CD14-positive monocyte (primary cell): ENCODE measurements around the gene MAP2K6. TPM values are rescaled to one million over a fixed set of nuclear protein-coding genes. Genes with fewer than 3 reads are reported as not detected.

Source experiments
- DNase-seq, 3 donors: peaks; one replicate each; pipeline ENCODE4 v3.0.0-alpha.2; 2011 to 2022
- H2AFZ ChIP-seq: 2 replicates; pipeline ENCODE4 v1.6.0; 2012; ENCODE audit warnings: mild to moderate bottlenecking, low read depth, low read length, inconsistent platforms; ENCODE audit not compliant: insufficient read depth, poor library complexity, severe bottlenecking
- H3K27ac ChIP-seq, 2 donors: 1 replicate in 1 of 2; 2 replicates in 1 of 2; pipeline ENCODE4 v1.5.1; 2012 to 2013; ENCODE audit warnings: low read length in 2 of 2, control low read depth in 1 of 2, inconsistent platforms in 1 of 2, low read depth in 1 of 2, mild to moderate bottlenecking in 1 of 2
- H3K27me3 ChIP-seq, 2 donors: one replicate each; pipeline versions ENCODE4 v1.6.0 to v1.6.1; 2011 to 2013; ENCODE audit warnings: low read length in 2 of 2; ENCODE audit not compliant: control insufficient read depth in 2 of 2, insufficient read depth in 2 of 2
- H3K36me3 ChIP-seq, 2 donors: replicated peaks in 1 of 2; 1 replicate in 1 of 2; 2 replicates in 1 of 2; pipeline versions ENCODE4 v1.5.1 to v1.6.1; 2012 to 2013; ENCODE audit warnings: low read length in 2 of 2, control low read depth in 1 of 2, inconsistent platforms in 1 of 2, mild to moderate bottlenecking in 1 of 2; ENCODE audit not compliant: insufficient read depth in 2 of 2, control insufficient read depth in 1 of 2
- H3K4me1 ChIP-seq, 2 donors: 1 replicate in 1 of 2; 2 replicates in 1 of 2; pipeline versions ENCODE4 v1.5.1 to v1.6.1; 2012 to 2013; ENCODE audit warnings: low read length in 2 of 2, control low read depth in 1 of 2, inconsistent platforms in 1 of 2, mild to moderate bottlenecking in 1 of 2, moderate library complexity in 1 of 2; ENCODE audit not compliant: insufficient read depth in 2 of 2, control insufficient read depth in 1 of 2
- H3K4me2 ChIP-seq: replicated peaks from 2 replicates; pipeline ENCODE3; 2012; ENCODE audit warnings: low read length, moderate library complexity, mild to moderate bottlenecking; ENCODE audit not compliant: poor library complexity, severe bottlenecking; ENCODE audit errors: extremely low read depth
- H3K4me3 ChIP-seq, 3 experiments: fragments of 200-600 bp in 1 of 3; sonication (generic) in 1 of 3; replicated peaks in 1 of 3; 1 replicate in 2 of 3; 2 replicates in 1 of 3; pipeline ENCODE4 v1.5.1; 2011 to 2013; ENCODE audit warnings: low read length in 3 of 3, mild to moderate bottlenecking in 3 of 3, control low read depth in 2 of 3, low read depth in 2 of 3, inconsistent platforms in 1 of 3, moderate library complexity in 1 of 3
- H3K79me2 ChIP-seq: 2 replicates; pipeline ENCODE4 v1.6.0; 2012; ENCODE audit warnings: mild to moderate bottlenecking, control low read depth, inconsistent platforms, low read length, moderate library complexity; ENCODE audit not compliant: insufficient read depth
- H3K9ac ChIP-seq: 2 replicates; pipeline ENCODE4 v1.6.0; 2017; ENCODE audit warnings: low read length, mild to moderate bottlenecking; ENCODE audit not compliant: insufficient read depth, poor library complexity, severe bottlenecking
- H3K9me3 ChIP-seq, 2 donors: replicated peaks in 1 of 2; 1 replicate in 1 of 2; 2 replicates in 1 of 2; pipeline versions ENCODE4 v1.5.1 to v1.6.1; 2012 to 2013; ENCODE audit warnings: low read length in 2 of 2, control low read depth in 1 of 2; ENCODE audit not compliant: control insufficient read depth in 1 of 2, insufficient read depth in 1 of 2
- H4K20me1 ChIP-seq: 2 replicates; pipeline ENCODE4 v1.6.0; 2012; ENCODE audit warnings: mild to moderate bottlenecking, low read length, control low read depth, moderate library complexity; ENCODE audit not compliant: insufficient read depth
- H3K27ac Mint-ChIP-seq, 7 donors: one replicate each; pipeline ENCODE4 v1.8.0; 2020; ENCODE audit warnings: mild to moderate bottlenecking in 7 of 7, mixed read lengths in 7 of 7, moderate library complexity in 6 of 7, inconsistent platforms in 2 of 7
- H3K27me3 Mint-ChIP-seq, 3 donors: one replicate each; pipeline ENCODE4 v1.8.0; 2021 to 2022; ENCODE audit warnings: low read depth in 3 of 3, mild to moderate bottlenecking in 3 of 3, mixed read lengths in 3 of 3, moderate library complexity in 3 of 3, inconsistent platforms in 1 of 3
- H3K36me3 Mint-ChIP-seq, 2 donors: one replicate each; pipeline ENCODE4 v1.8.0; 2020; ENCODE audit warnings: mixed read lengths in 2 of 2, inconsistent platforms in 1 of 2, mild to moderate bottlenecking in 1 of 2
- H3K4me1 Mint-ChIP-seq: one replicate; pipeline ENCODE4 v1.8.0; 2020; ENCODE audit warnings: mild to moderate bottlenecking, mixed read lengths
- H3K4me3 Mint-ChIP-seq, 2 donors: one replicate each; pipeline ENCODE4 v1.8.0; 2020; ENCODE audit warnings: mild to moderate bottlenecking in 2 of 2, mixed read lengths in 2 of 2, moderate library complexity in 1 of 2
- H3K9me3 Mint-ChIP-seq, 7 donors: one replicate each; pipeline ENCODE4 v1.8.0; 2020 to 2022; ENCODE audit warnings: mixed read lengths in 7 of 7, mild to moderate bottlenecking in 6 of 7, moderate library complexity in 6 of 7, inconsistent platforms in 2 of 7
- CTCF ChIP-seq: fragments of 200-600 bp; IDR thresholded peaks from one replicate; pipeline ENCODE4 v1.8.0; 2022; ENCODE audit warnings: antibody characterized with exemption, mild to moderate bottlenecking
- WGBS: methylation state at CpG from one replicate; pipeline ENCODE4 v1.1.5; 2013; ENCODE audit warnings: missing lambda C conversion rate; ENCODE audit not compliant: insufficient coverage; 5-methylcytosine and 5-hydroxymethylcytosine counted together
- intact Hi-C, 2 donors: fragments of 100-400 bp; cut with micrococcal nuclease; formaldehyde crosslinking; loops; one replicate each; pipeline versions ENCODE4 v1.15.0 to v1.15.1; 2023
- polyA plus RNA-seq, 3 donors: library from polyadenylated mRNA; depleted of rRNA in 1 of 3; unstranded in 2 of 3; stranded (reverse) in 1 of 3; fragments of 300-500 nt in 2 of 3; fragments of >200 nt in 1 of 3; fragmentation: Illumina TruSeq in 2 of 3; gene quantifications; 1 replicate in 2 of 3; 2 replicates in 1 of 3; pipeline ENCODE4 v1.2.3, GENCODE V29; 2012 to 2021

Gene MAP2K6
- polyA plus RNA-seq, 3 donors = 13.5 to 28.9 (median 18.5) TPM

GRCh38 chr17:69480245-69480644, 65.7 kb downstream of the MAP2K6 start:
- Histone ChIP-seq H3K4me3 (no peak overlapping the region), H3K4me1 (peaks cover 0 to 5% of the 10 kb centered on the region in 2 donors), H2AFZ (no peak overlapping the region), H3K27me3 (no peaks in the 10 kb centered on the region), H3K79me2 (no peaks in the 10 kb centered on the region), H3K27ac (no peak overlapping the region), H3K36me3 (no peaks in the 10 kb centered on the region), H3K4me2 (no peak overlapping the region), H3K9me3 (no peaks in the 10 kb centered on the region), H3K9ac (no peak overlapping the region), H4K20me1 (no peaks in the 10 kb centered on the region)
- Mint-ChIP-seq H3K9me3 (no peaks in the 10 kb centered on the region), H3K36me3 (peaks cover 0 to 2% of the 10 kb centered on the region in 2 donors), H3K4me3 (no peak overlapping the region), H3K4me1 (peaks cover 27% of the 10 kb centered on the region), H3K27me3 (peaks cover 0 to 5% (median 0%) of the 10 kb centered on the region in 3 donors), H3K27ac (peak overlapping the region in 1 of 7 donors; percentile 79)
- WGBS = 56% methylated on average over 3 of the region's 4 CpGs
- peak in 1 of 3 donors; percentile 31 for DNase-seq
- intact Hi-C loops = no loop called here
- TF ChIP-seq CTCF = no peak

GRCh38 chr17:69485251-69485661, 70.8 kb downstream of the MAP2K6 start:
- H3K4me3 ChIP-seq = no peak overlapping the region
- DNase-seq = no peak
- no peak overlapping the region for H3K27ac ChIP-seq
- Mint-ChIP-seq H3K4me3 (no peak overlapping the region), H3K27ac (no peak overlapping the region), H3K4me1 (peaks cover 12% of the 10 kb centered on the region), H3K36me3 (peaks cover 0 to 5% of the 10 kb centered on the region in 2 donors), H3K27me3 (peaks cover 0 to 5% (median 2%) of the 10 kb centered on the region in 3 donors), H3K9me3 (no peaks in the 10 kb centered on the region)
- WGBS = 29% methylated on average over 1 of the region's 3 CpGs
- H4K20me1 ChIP-seq = no peaks in the 10 kb centered on the region
- H2AFZ ChIP-seq = no peak overlapping the region
- no peak overlapping the region for H3K4me2 ChIP-seq
- intact Hi-C loops = no loop called here
- no peak for TF ChIP-seq CTCF
- H3K36me3 ChIP-seq = no peaks in the 10 kb centered on the region
- H3K4me1 ChIP-seq = no peaks in the 10 kb centered on the region
- H3K27me3 ChIP-seq = no peaks in the 10 kb centered on the region
- no peak overlapping the region for H3K9ac ChIP-seq
- no peaks in the 10 kb centered on the region for H3K79me2 ChIP-seq
- no peaks in the 10 kb centered on the region for H3K9me3 ChIP-seq
